OCI-LY3 (cell line): Measurements from ENCODE around the gene MAPK8.

ENCODE experiments used
- H2AFZ ChIP-seq: fragments of 200-600, 300-600 bp; shearing (Covaris generic); 2 replicates; pipeline ENCODE4 v1.6.0; 2014; ENCODE audit warnings: antibody characterized with exemption, low read depth, low read length
- H3K27ac ChIP-seq: fragments of 200-600, 300-600 bp; sonication (generic); 2 replicates; pipeline ENCODE4 v1.5.1; 2014; ENCODE audit warnings: mild to moderate bottlenecking, low read length, moderate library complexity, mixed read lengths
- H3K27me3 ChIP-seq: fragments of 200-600, 300-600 bp; sonication (generic); 2 replicates; pipeline ENCODE4 v1.6.1; 2014; ENCODE audit warnings: low read depth, low read length, mixed read lengths
- H3K36me3 ChIP-seq: fragments of 200-600, 300-600 bp; sonication (generic); replicated peaks from 2 replicates; pipeline ENCODE3; 2014; ENCODE audit warnings: low read depth, low read length, mixed read lengths
- H3K4me1 ChIP-seq: fragments of 300-600, 200-600 bp; sonication (generic); 2 replicates; pipeline ENCODE4 v1.6.1; 2014; ENCODE audit warnings: low read length, mixed read lengths
- H3K4me2 ChIP-seq: fragments of 200-600, 300-600 bp; sonication (generic); 2 replicates; pipeline ENCODE4 v1.6.1; 2014; ENCODE audit warnings: low read length, mixed read lengths
- H3K4me3 ChIP-seq: fragments of 300-600, 200-600 bp; sonication (generic); 2 replicates; pipeline ENCODE4 v1.5.1; 2014; ENCODE audit warnings: antibody characterized with exemption, mild to moderate bottlenecking, low read length, moderate library complexity
- H3K79me2 ChIP-seq: fragments of 300-600, 200-600 bp; shearing (Covaris generic); 2 replicates; pipeline ENCODE4 v1.6.1; 2014; ENCODE audit warnings: mild to moderate bottlenecking, low read length, mixed read lengths
- H3K9ac ChIP-seq: fragments of 300-600, 200-600 bp; shearing (Covaris generic); 2 replicates; pipeline ENCODE4 v1.6.0; 2014; ENCODE audit warnings: mild to moderate bottlenecking, low read length, moderate library complexity
- H3K9me3 ChIP-seq: fragments of 200-600, 300-600 bp; shearing (Covaris generic); 2 replicates; pipeline ENCODE4 v1.6.1; 2014; ENCODE audit warnings: low read length, mixed read lengths; ENCODE audit not compliant: insufficient read depth
- H4K20me1 ChIP-seq: fragments of 200-600, 300-600 bp; sonication (generic); 2 replicates; pipeline ENCODE4 v1.6.1; 2016; ENCODE audit warnings: low read length, mixed read lengths; ENCODE audit not compliant: insufficient read depth
- CTCF ChIP-seq: fragments of 200-600, 300-600 bp; sonication (generic); IDR thresholded peaks from 2 replicates; pipeline ENCODE4 v1.5.1; 2014; ENCODE audit warnings: antibody characterized with exemption, low read length, low read depth
- EZH2phosphoT487 ChIP-seq: fragments of 200-600 bp; shearing (Covaris generic); IDR thresholded peaks from 2 replicates; pipeline ENCODE4 v1.6.1; 2018; ENCODE audit warnings: antibody characterized with exemption, mixed run types, low read depth

The MAPK8 gene

DNA sequence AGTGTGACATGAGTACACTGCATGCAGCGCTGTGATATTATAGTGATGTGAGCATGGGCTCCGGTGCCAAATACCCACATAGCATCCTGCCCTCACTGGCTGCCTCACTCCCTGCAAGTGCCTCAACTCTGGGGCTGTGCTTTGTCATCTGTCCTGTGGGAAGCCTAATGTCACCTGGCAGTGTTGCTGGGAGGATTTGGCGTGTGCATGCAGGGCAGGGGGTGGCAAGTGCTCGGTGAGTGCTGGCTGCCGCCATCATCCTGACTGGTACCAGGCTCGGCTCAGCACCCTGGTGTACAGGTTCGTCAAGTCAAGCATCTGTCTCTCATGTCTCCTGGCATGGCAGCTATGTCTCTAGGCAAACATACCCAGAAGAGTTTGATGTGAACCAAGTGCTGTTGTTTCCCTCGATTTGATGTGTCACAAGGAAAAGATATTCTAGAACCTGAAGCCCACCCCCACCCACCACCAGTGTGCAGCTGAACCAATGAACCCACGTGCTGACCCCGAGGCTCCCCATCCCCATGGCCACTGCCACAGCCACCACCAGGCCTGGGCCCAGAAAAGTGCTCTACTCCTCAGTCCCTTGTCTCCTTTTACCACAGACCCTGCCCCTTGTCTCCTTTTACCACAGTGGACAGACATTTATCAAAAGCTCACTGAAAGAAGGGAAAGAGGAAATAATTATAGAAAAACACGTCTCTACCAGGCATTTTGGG, 135.8 kb downstream of the MAPK8 start:
- Histone ChIP-seq H3K36me3 (no peaks in the 10 kb centered on the region), H3K4me3 (no peak overlapping the region), H3K9me3 (no peaks in the 10 kb centered on the region), H3K79me2 (no peaks in the 10 kb centered on the region), H3K4me2 (no peak overlapping the region), H3K27ac (no peak overlapping the region), H3K4me1 (no peaks in the 10 kb centered on the region), H3K9ac (no peak overlapping the region), H2AFZ (no peak overlapping the region), H3K27me3 (no peaks in the 10 kb centered on the region), H4K20me1 (no peaks in the 10 kb centered on the region)
- TF ChIP-seq EZH2phosphoT487 (no peak), CTCF (no peak)

- H3K27me3 ChIP-seq = no peaks in the 10 kb centered on the region
- no peaks in the 10 kb centered on the region for H4K20me1 ChIP-seq
- H3K36me3 ChIP-seq = no peaks in the 10 kb centered on the region
- H3K4me2 ChIP-seq = no peak overlapping the region
- no peaks in the 10 kb centered on the region for H3K79me2 ChIP-seq
- H3K4me1 ChIP-seq = no peaks in the 10 kb centered on the region
- no peak overlapping the region for H3K27ac ChIP-seq
- H2AFZ ChIP-seq = no peak overlapping the region
- TF ChIP-seq CTCF (no peak), EZH2phosphoT487 (no peak)
- no peaks in the 10 kb centered on the region for H3K9me3 ChIP-seq
- no peak overlapping the region for H3K4me3 ChIP-seq
- H3K9ac ChIP-seq = no peak overlapping the region
Observed at GRCh38 chr10:48442809-48443177, 136.3 kb downstream of the MAPK8 start.

DNA sequence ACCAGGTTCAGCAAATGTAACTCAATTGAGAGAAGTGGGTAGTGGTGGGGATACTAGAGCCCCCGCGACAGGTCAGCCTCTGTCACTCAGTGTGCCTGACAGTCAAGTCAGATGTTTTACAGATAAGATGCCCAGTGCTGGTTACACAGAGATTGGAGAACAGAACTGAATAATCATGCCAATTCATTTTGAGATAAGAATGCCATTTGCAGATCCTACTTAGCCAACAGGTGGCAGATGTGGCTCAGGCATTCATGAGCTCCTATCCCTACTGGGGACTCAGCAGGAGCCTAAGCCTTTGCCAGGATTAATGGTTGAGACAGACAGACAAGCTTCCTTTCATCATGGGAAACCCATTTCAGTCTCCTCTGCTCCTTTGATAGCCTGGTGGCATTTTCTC, 137.8 kb downstream of the MAPK8 start:
- TF ChIP-seq CTCF = peak; percentile 28
- no peak for TF ChIP-seq EZH2phosphoT487
- H3K9ac ChIP-seq = no peak overlapping the region

DNA sequence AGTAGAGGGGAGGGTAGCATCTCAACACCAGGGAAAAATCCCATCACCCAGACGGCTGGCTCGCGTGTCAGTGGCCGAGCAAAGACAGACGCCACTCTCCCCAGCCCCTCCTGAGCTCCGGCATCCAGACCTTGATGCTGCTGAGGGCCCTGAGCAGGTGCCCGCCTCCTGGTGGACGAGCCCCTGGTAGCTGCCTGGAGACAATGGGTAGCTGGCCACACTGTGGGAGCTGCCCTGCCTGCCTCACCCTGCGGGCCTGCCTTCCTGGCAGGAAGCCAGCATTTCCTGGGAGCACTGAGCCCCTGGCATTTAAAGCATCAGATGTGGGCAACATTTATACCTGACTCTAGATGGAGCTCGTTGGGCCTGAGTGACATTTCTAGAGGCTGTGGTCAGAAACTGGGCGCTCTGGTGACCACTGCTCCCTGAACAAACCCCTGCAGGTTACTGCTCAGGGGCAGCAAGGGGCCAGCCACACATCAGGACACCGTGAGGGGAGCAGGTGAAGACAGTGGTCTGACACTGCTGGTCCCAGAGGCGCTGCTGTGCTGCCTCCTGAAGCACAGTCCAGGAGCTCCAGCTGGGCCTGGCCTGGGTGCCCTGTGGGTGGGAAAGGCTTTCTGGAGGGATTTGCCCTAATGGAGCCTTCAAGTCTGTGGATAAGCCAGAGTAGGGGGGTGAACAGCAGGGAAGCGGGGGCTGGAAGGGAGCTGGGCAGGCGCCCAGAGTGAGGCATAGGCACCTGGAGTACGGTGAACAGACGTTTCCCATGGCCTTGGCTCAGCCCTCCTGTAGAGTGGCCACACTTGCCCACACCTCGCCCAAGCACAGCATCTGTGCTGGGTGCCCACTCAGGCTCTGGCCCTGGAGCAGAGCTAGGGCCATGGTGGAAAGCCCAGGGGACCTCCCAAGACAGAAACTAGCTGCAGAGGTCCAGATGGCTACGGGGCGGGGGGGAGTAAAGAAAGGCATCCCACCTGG, 138.7 kb downstream of the MAPK8 start:
- Histone ChIP-seq H3K27me3 (no peaks in the 10 kb centered on the region), H3K27ac (no peak overlapping the region), H2AFZ (no peak overlapping the region), H3K4me1 (no peaks in the 10 kb centered on the region), H4K20me1 (no peaks in the 10 kb centered on the region), H3K9me3 (no peaks in the 10 kb centered on the region), H3K4me2 (no peak overlapping the region), H3K79me2 (no peaks in the 10 kb centered on the region), H3K9ac (no peak overlapping the region), H3K36me3 (no peaks in the 10 kb centered on the region), H3K4me3 (no peak overlapping the region)
- TF ChIP-seq CTCF (no peak), EZH2phosphoT487 (no peak)

More for the DNA sequence above, 137.8 kb downstream of the MAPK8 start:
- no peak overlapping the region for H3K4me2 ChIP-seq
- H3K79me2 ChIP-seq = no peaks in the 10 kb centered on the region
- H3K36me3 ChIP-seq = no peaks in the 10 kb centered on the region
- H2AFZ ChIP-seq = no peak overlapping the region
- H3K4me1 ChIP-seq = no peaks in the 10 kb centered on the region
- no peaks in the 10 kb centered on the region for H3K9me3 ChIP-seq
- no peaks in the 10 kb centered on the region for H3K27me3 ChIP-seq
- no peaks in the 10 kb centered on the region for H4K20me1 ChIP-seq
- no peak overlapping the region for H3K27ac ChIP-seq
- H3K4me3 ChIP-seq = no peak overlapping the region
